Astrocyte of the spinal cord (primary cell): ENCODE measurements around the gene LDLRAD4.
A peak's percentile ranks its signal among the peaks of the same experiment; 100 is the strongest.

Experiments
- DNase-seq: peaks from one replicate; pipeline ENCODE4 v3.0.0; 2011; ENCODE audit warnings: low read depth, low spot score
- H3K4me3 ChIP-seq: 2 replicates; pipeline ENCODE4 v1.5.1; 2011; ENCODE audit warnings: low read depth, mild to moderate bottlenecking, low read length, moderate library complexity
- CTCF ChIP-seq: IDR thresholded peaks from 2 replicates; pipeline ENCODE4 v1.5.1; 2012; ENCODE audit warnings: low read depth, mild to moderate bottlenecking, low read length, inconsistent platforms
- in situ Hi-C: cut with HindIII; loops from 2 replicates; pipeline ENCODE4 v1.10.0; 2017; ENCODE audit warnings: low sequenced_read_pairs

LDLRAD4 gene

DNA sequence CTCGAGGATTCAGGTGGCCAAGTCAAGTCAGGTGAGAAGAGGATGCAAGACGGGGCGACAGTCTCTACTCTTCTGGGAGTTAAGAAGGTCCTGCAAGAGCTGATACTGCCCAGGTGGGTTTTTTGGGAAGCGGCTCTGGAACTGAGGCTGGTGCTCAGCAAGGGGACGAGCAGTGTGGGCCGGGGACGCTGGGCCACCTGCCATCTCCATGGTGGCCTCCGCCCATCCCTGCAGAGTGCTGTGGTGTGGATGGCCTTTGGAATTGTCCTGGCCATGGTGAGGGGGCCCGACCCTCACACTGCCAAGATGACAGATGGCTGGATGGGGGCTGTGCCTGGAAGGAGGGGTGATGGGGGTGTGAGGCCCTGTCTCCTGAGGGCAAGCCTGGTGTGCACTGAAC is 34.2 kb upstream of the LDLRAD4 start:
- DNase-seq, result no peak
- no peak overlapping the region for H3K4me3 ChIP-seq
- TF ChIP-seq CTCF, result no peak
- in situ Hi-C loops, result no loop called here

GRCh38 chr18:13185675-13186198 is 32.8 kb upstream of the LDLRAD4 start:
- H3K4me3 ChIP-seq, result no peak overlapping the region
- no peak for TF ChIP-seq CTCF
- in situ Hi-C loops, result no loop called here
- DNase-seq, result no peak

DNA sequence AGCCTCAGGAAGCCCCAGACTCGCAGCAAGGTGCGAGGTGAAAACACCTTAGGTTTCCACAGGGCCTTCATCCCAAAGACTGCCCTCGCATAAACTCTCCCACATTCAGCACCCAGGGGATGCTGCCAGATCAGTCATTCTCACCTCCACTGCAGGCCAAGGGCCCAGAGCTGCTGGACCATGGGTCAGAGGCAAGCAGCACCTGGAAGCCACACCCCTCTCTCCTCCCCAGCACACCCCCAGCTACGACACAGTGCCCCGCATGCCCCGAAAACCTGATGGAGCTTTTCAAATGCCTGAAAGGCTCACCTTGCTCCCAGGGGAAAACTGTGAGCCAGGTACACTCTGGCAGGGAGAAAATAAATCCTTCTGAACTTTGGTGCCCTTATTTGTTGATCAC is 31.9 kb upstream of the LDLRAD4 start:
- no peak overlapping the region for H3K4me3 ChIP-seq
- in situ Hi-C loops, result no loop called here
- DNase-seq, result no peak
- no peak for TF ChIP-seq CTCF

DNA sequence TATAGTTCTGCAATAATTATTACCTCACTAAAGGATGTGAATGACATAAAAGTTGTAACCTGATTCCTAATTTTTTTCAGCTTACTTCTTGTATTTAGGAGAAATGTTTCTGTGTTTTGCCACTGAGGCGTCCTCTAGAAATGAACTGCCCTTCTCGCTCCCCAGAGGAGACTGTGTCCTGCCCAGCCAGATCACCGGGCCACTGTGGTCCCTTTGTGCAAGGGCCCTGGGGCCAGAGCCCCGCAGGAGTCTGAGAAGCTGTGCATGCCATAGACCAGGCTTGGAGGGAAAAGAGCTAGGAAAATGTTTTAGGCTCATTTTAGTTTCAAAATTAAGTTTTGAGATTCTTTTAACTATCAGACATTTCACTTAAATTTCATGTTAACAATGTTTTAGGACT is 31.1 kb upstream of the LDLRAD4 start:
- DNase-seq, result no peak
- in situ Hi-C loops, result no loop called here
- no peak overlapping the region for H3K4me3 ChIP-seq
- TF ChIP-seq CTCF, result no peak

DNA sequence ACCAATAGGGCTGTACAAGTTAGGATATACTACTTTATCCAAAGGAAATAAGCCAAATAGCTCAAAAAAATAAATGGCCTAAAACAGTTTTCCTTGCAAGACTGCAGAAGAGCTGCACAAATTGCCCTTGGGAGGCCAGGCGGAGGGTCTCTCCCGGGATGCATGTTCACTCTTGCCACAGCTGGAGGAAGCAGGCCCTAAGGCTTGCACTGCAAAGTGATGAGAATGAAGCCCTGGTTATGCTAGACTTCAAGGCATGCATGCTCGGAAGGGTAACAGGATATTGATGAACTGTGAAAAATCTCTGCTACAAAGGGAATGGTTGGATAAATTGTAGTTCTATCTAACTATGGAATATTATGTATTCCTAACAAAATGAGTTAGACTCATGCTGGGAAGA is 27.5 kb upstream of the LDLRAD4 start:
- in situ Hi-C loops, result no loop called here
- TF ChIP-seq CTCF, result no peak
- DNase-seq, result no peak
- no peak overlapping the region for H3K4me3 ChIP-seq

- DNase-seq, result peak; percentile 7
- in situ Hi-C loops, result no loop called here
- TF ChIP-seq CTCF, result no peak
- H3K4me3 ChIP-seq, result no peak overlapping the region
Observed at GRCh38 chr18:13191779-13192178, 26.8 kb upstream of the LDLRAD4 start.

GRCh38 chr18:13192970-13193369 is 25.6 kb upstream of the LDLRAD4 start:
- in situ Hi-C loops, result no loop called here
- TF ChIP-seq CTCF, result no peak
- H3K4me3 ChIP-seq, result no peak overlapping the region
- no peak for DNase-seq
